K562 (cell line): ENCODE results near the gene FOXJ3. TPM values are rescaled to one million over a fixed set of nuclear protein-coding genes. Genes with fewer than 3 reads are reported as not detected.

Experiments used
- BACH1 ChIP-seq: fragments of 200-800 bp; sonication (Bioruptor generic); IDR thresholded peaks from 2 replicates; pipeline ENCODE4 v1.6.1; 2016; ENCODE audit warnings: missing genetic modification characterization, missing compliant biosample characterization
- ETV5 ChIP-seq: sonication (generic); formaldehyde crosslinking; IDR thresholded peaks from 2 replicates; pipeline ENCODE4 v1.4.0; 2020; ENCODE audit warnings: low read depth, mild to moderate bottlenecking, missing genetic modification reagents
- GTF3C2 ChIP-seq: IDR thresholded peaks from 3 replicates; pipeline ENCODE4 v1.6.1; 2011; ENCODE audit warnings: borderline replicate concordance, mild to moderate bottlenecking, moderate library complexity; ENCODE audit not compliant: insufficient read length; ENCODE audit errors: extremely low read depth
- HBP1 ChIP-seq: fragments of 450-650 bp; formaldehyde crosslinking; IDR thresholded peaks from 2 replicates; pipeline ENCODE4 v1.4.0; 2022; ENCODE audit warnings: missing genetic modification characterization
- HDAC8 ChIP-seq: fragments of 450-650 bp; IDR thresholded peaks from 2 replicates; pipeline ENCODE4 v1.6.1; 2016; ENCODE audit warnings: mild to moderate bottlenecking, missing genetic modification characterization, moderate library complexity, missing compliant biosample characterization
- KDM1A ChIP-seq, 2 experiments: fragments of 450-650 bp; IDR thresholded peaks; 2 replicates each; pipeline ENCODE4 v1.6.1; 2016; ENCODE audit warnings: mild to moderate bottlenecking in 2 of 2
- KLF13 ChIP-seq: fragments of 450-650 bp; IDR thresholded peaks from 2 replicates; pipeline ENCODE4 v1.6.1; 2016; ENCODE audit warnings: missing genetic modification characterization, low read depth, mild to moderate bottlenecking, missing compliant biosample characterization, moderate library complexity, borderline replicate concordance
- KLF16 ChIP-seq: IDR thresholded peaks from 2 replicates; pipeline ENCODE4 v1.6.1; 2016; ENCODE audit warnings: antibody characterized with exemption
- SUPT5H ChIP-seq: fragments of 450-650 bp; IDR thresholded peaks from 2 replicates; pipeline ENCODE4 v1.6.1; 2016
- ZFP1 ChIP-seq: fragments of 450-650 bp; formaldehyde crosslinking; IDR thresholded peaks from 2 replicates; pipeline ENCODE4 v1.4.0; 2020; ENCODE audit warnings: mild to moderate bottlenecking, mixed read lengths
- ZKSCAN8 ChIP-seq: fragments of 200-800 bp; sonication (Bioruptor generic); IDR thresholded peaks from 2 replicates; pipeline ENCODE4 v1.6.1; 2016; ENCODE audit warnings: missing genetic modification characterization, missing compliant biosample characterization
- ZNF3 ChIP-seq: fragments of 250-450 bp; sonication (Bioruptor Pico); IDR thresholded peaks from 2 replicates; pipeline ENCODE4 v1.5.0; 2021; ENCODE audit warnings: mild to moderate bottlenecking, moderate library complexity
- ZNF57 ChIP-seq: fragments of 450-650 bp; formaldehyde crosslinking; IDR thresholded peaks from 2 replicates; pipeline ENCODE4 v1.4.0; 2020; ENCODE audit warnings: mild to moderate bottlenecking, moderate library complexity
- ZSCAN32 ChIP-seq: fragments of 450-650 bp; formaldehyde crosslinking; IDR thresholded peaks from 2 replicates; pipeline ENCODE4 v1.4.0; 2020; ENCODE audit warnings: mild to moderate bottlenecking, moderate library complexity
- polyA plus RNA-seq, 8 experiments: library from polyadenylated mRNA; depleted of rRNA in 4 of 8; stranded (reverse) in 5 of 8; unstranded in 3 of 8; fragments of >200 nt; fragmentation: Nextera tagmentation in 2 of 8; fragmentation: Illumina TruSeq in 1 of 8; extraction: Ambion mirVana in 2 of 8; extraction: Trizol in 1 of 8; gene quantifications; 2 replicates each; pipeline versions ENCODE4 v1.2.1 to v1.2.3, GENCODE V29; 2011 to 2014; ENCODE audit warnings: inconsistent platforms in 1 of 8, missing spikeins in 1 of 8
- total RNA-seq, 7 experiments: library from RNA; depleted of rRNA in 6 of 7; stranded (reverse); fragments of >200 nt in 6 of 7; fragmentation: Illumina TruSeq in 2 of 7; extraction: Trizol in 2 of 7; gene quantifications; 2 replicates each; pipeline versions ENCODE4 v1.2.1 to v1.2.3, GENCODE V29; 2011 to 2021; ENCODE audit warnings: low replicate concordance in 1 of 7
- TF ChIP-seq, protein P1 (sequence below): fragments of 450-650 bp; IDR thresholded peaks from 2 replicates; pipeline ENCODE4 v1.6.1; 2016; ENCODE audit warnings: low read depth

The FOXJ3 gene
- total and polyA plus RNA-seq, 9 of the 15 experiments (the other 6 are each of a cell fraction or from before 2014, with no cell fraction given): 8.7 to 35.3 (median 23.4) TPM

- TF ChIP-seq, protein P1, sequence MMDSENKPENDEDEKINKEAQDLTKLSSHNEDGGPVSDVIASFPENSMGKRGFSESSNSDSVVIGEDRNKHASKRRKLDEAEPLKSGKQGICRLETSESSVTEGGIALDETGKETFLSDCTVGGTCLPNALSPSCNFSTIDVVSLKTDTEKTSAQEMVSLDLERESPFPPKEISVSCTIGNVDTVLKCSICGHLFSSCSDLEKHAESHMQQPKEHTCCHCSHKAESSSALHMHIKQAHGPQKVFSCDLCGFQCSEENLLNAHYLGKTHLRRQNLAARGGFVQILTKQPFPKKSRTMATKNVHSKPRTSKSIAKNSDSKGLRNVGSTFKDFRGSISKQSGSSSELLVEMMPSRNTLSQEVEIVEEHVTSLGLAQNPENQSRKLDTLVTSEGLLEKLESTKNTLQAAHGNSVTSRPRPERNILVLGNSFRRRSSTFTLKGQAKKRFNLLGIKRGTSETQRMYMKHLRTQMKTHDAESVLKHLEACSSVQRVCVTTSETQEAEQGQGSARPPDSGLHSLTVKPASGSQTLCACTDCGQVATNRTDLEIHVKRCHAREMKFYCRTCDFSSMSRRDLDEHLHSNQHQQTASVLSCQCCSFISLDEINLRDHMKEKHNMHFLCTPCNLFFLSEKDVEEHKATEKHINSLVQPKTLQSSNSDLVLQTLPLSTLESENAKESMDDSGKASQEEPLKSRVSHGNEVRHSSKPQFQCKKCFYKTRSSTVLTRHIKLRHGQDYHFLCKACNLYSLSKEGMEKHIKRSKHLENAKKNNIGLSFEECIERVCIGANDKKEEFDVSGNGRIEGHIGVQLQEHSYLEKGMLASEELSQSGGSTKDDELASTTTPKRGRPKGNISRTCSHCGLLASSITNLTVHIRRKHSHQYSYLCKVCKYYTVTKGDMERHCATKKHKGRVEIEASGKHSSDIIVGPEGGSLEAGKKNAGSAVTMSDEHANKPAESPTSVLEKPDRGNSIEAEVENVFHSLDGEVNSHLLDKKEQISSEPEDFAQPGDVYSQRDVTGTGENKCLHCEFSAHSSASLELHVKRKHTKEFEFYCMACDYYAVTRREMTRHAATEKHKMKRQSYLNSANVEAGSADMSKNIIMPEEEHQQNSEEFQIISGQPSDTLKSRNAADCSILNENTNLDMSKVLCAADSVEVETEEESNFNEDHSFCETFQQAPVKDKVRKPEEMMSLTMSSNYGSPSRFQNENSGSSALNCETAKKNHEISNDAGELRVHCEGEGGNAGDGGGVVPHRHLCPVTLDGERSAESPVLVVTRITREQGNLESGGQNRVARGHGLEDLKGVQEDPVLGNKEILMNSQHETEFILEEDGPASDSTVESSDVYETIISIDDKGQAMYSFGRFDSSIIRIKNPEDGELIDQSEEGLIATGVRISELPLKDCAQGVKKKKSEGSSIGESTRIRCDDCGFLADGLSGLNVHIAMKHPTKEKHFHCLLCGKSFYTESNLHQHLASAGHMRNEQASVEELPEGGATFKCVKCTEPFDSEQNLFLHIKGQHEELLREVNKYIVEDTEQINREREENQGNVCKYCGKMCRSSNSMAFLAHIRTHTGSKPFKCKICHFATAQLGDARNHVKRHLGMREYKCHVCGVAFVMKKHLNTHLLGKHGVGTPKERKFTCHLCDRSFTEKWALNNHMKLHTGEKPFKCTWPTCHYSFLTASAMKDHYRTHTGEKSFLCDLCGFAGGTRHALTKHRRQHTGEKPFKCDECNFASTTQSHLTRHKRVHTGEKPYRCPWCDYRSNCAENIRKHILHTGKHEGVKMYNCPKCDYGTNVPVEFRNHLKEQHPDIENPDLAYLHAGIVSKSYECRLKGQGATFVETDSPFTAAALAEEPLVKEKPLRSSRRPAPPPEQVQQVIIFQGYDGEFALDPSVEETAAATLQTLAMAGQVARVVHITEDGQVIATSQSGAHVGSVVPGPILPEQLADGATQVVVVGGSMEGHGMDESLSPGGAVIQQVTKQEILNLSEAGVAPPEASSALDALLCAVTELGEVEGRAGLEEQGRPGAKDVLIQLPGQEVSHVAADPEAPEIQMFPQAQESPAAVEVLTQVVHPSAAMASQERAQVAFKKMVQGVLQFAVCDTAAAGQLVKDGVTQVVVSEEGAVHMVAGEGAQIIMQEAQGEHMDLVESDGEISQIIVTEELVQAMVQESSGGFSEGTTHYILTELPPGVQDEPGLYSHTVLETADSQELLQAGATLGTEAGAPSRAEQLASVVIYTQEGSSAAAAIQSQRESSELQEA: no peak
- peak; percentile 97 for TF ChIP-seq ZNF57 (CRISPR knock-in tag)
- no peak for TF ChIP-seq HBP1 (CRISPR knock-in tag)
- no peak for TF ChIP-seq HDAC8 (tag)
- no peak for TF ChIP-seq GTF3C2
- peak in 1 of 2 experiments; percentile 81; a peak in 2 of 4 replicates for TF ChIP-seq KDM1A (IDR thresholded peaks at IDR 0.05)
- TF ChIP-seq KLF13 (tag): no peak
- no peak for TF ChIP-seq SUPT5H
- no peak for TF ChIP-seq ZKSCAN8 (CRISPR knock-in tag)
- no peak for TF ChIP-seq ZSCAN32 (CRISPR knock-in tag)
- no peak for TF ChIP-seq ZFP1 (CRISPR knock-in tag)
- TF ChIP-seq BACH1: no peak
- TF ChIP-seq KLF16: no peak
- no peak for TF ChIP-seq ETV5 (CRISPR knock-in tag)
- TF ChIP-seq ZNF3 (CRISPR knock-in tag): no peak
Measured at GRCh38 chr1:42221952-42222606, 113.0 kb downstream of the FOXJ3 start (continued).
